ENCODE measurements around the gene PIK3C3. TPM values are rescaled to one million over a fixed set of nuclear protein-coding genes. Genes with fewer than 3 reads are reported as not detected.

PIK3C3 gene
- total and polyA plus RNA-seq, 2 of the 8 experiments (the other 6 are each of a cell fraction or from before 2014, with no cell fraction given) = 15.3 to 47.4 TPM

- ChIA-PET POLR2A (ENCODE audit: partially characterized antibody) (interaction anchor here (0.6 to 0.7 kb wide), 2 partner anchors 15 to 1256 kb away, joined by 3 to 5 read pairs; no protein-coding TSS in a partner anchor), CTCF (ENCODE audit: partially characterized antibody) (interaction anchor here (0.6 to 0.7 kb wide), 3 partner anchors 74 to 1595 kb away, joined by 3 to 4 read pairs (median 3); no protein-coding TSS in a partner anchor)
- no peak overlapping the region for H3K18ac ChIP-seq (ENCODE audit: extremely low read depth, low read length)
- H2BK15ac ChIP-seq (ENCODE audit: low read length) = no peak overlapping the region
- no peak overlapping the region for H2BK20ac ChIP-seq (ENCODE audit: low read length)
- H3K9me3 ChIP-seq (ENCODE audit: insufficient read depth in 2 of 2, low read depth in 1 of 2, low read length in 1 of 2) = no peaks in the 10 kb centered on the region
- H4K5ac ChIP-seq (ENCODE audit: insufficient read length, low read depth, low read length) = no peak overlapping the region
- H3K23ac ChIP-seq (ENCODE audit: insufficient read length) = no peak overlapping the region
- H3K14ac ChIP-seq (ENCODE audit: insufficient read length) = no peak overlapping the region
- no peaks in the 10 kb centered on the region for H3K79me2 ChIP-seq (ENCODE audit: control insufficient read depth in 1 of 2, insufficient read depth in 2 of 2, low read length in 2 of 2)
- FAIRE-seq = no peak
- H3K4me3 ChIP-seq (ENCODE audit: extremely low read depth in 1 of 4, insufficient read depth in 2 of 4, low read depth in 3 of 4, low read length in 4 of 4) = no peak overlapping the region
- DNase-seq (ENCODE audit: low read depth in 1 of 2, low spot score in 2 of 2) = no peak
- H2BK5ac ChIP-seq (ENCODE audit: low read depth, low read length) = no peak overlapping the region
- H3K9ac ChIP-seq (replicated peaks in 1 of 4; ENCODE audit: extremely low read depth in 1 of 4, low read depth in 3 of 4, low read length in 3 of 4) = no peak overlapping the region
- H2BK12ac ChIP-seq (ENCODE audit: low read depth, low read length) = no peak overlapping the region
- H2AFZ ChIP-seq (ENCODE audit: low read length) = no peak overlapping the region
- no peaks in the 10 kb centered on the region for H4K20me1 ChIP-seq (replicated peaks in 1 of 2; ENCODE audit: control insufficient read depth in 1 of 2, insufficient read depth in 2 of 2, low read length in 2 of 2)
- H4K91ac ChIP-seq (replicated peaks; ENCODE audit: insufficient read length, low read length) = no peak overlapping the region
- H2BK120ac ChIP-seq (replicated peaks; ENCODE audit: low read depth, low read length) = no peak overlapping the region
- peaks cover 0 to 14% (median 7%) of the 10 kb centered on the region in 4 experiments; a peak in 4 of 8 replicates for H3K36me3 ChIP-seq (ENCODE audit: control insufficient read depth in 2 of 4, insufficient read depth in 4 of 4, low read length in 3 of 4)
- WGBS, 2 experiments (ENCODE audit: extremely low coverage in 1 of 2, insufficient coverage in 1 of 2, insufficient read length in 1 of 2, insufficient replicate concordance in 2 of 2, low coverage in 1 of 2, low lambda C conversion rate in 2 of 2, missing lambda C conversion rate in 1 of 2) = 100% methylated on average over 1 of the region's 1 CpG; no CpG with 5 or more reads in 1 of the 2 experiments
- no peaks in the 10 kb centered on the region for H3K23me2 ChIP-seq (ENCODE audit: low read depth, low read length)
- no peak for TF ChIP-seq NRF1 (IDR thresholded peaks at IDR 0.05; ENCODE audit: low read depth, low read length)
- TF ChIP-seq CTCF (IDR thresholded peaks at IDR 0.05; ENCODE audit: control extremely low read depth in 1 of 3, insufficient read depth in 1 of 3, low read depth in 1 of 3, low read length in 3 of 3) = no peak
- TF ChIP-seq TBP (IDR thresholded peaks at IDR 0.05; ENCODE audit: low read depth, low read length) = no peak
- no peak for TF ChIP-seq HDAC2 (IDR thresholded peaks at IDR 0.05; ENCODE audit: borderline replicate concordance in 1 of 2, low read depth in 2 of 2, low read length in 2 of 2)
- no peak overlapping the region for H3K4ac ChIP-seq (replicated peaks; ENCODE audit: insufficient read length, low read depth, low read length)
- no peak overlapping the region for H2AK5ac ChIP-seq (ENCODE audit: low read depth, low read length)
- H3K56ac ChIP-seq (replicated peaks; ENCODE audit: insufficient read length, low read depth, low read length) = no peak overlapping the region
- H3K4me1 ChIP-seq (replicated peaks in 1 of 4; ENCODE audit: control insufficient read depth in 3 of 4, insufficient read depth in 4 of 4, low read length in 3 of 4) = no peaks in the 10 kb centered on the region
- no peak overlapping the region for H4K8ac ChIP-seq (ENCODE audit: extremely low read depth, insufficient read depth, low read length)
- H3K27me3 ChIP-seq (replicated peaks in 1 of 4; ENCODE audit: control insufficient read depth in 3 of 4, extremely low read depth in 1 of 4, insufficient read depth in 3 of 4, low read length in 3 of 4) = no peaks in the 10 kb centered on the region
- no peaks in the 10 kb centered on the region for H3K79me1 ChIP-seq (ENCODE audit: low read depth, low read length)
- H3K27ac ChIP-seq (ENCODE audit: low read depth, low read length) = no peak overlapping the region
- H3K4me2 ChIP-seq (ENCODE audit: insufficient read depth in 1 of 2, low read depth in 2 of 2, low read length in 2 of 2) = no peak overlapping the region
Observed at GRCh38 chr18:42024131-42024530, 69.1 kb downstream of the PIK3C3 start.
